GM12872 (cell line): ENCODE data around the gene MAP1LC3B2.

ENCODE experiments used
- CTCF ChIP-seq: IDR thresholded peaks from 3 replicates; pipeline ENCODE4 v1.5.1; 2011; ENCODE audit warnings: low read depth, mild to moderate bottlenecking, low read length, moderate library complexity; ENCODE audit not compliant: insufficient read depth

The MAP1LC3B2 gene

GRCh38 chr12:116562090-116562489 is 2.9 kb downstream of the MAP1LC3B2 start:
- TF ChIP-seq CTCF: no peak

DNA sequence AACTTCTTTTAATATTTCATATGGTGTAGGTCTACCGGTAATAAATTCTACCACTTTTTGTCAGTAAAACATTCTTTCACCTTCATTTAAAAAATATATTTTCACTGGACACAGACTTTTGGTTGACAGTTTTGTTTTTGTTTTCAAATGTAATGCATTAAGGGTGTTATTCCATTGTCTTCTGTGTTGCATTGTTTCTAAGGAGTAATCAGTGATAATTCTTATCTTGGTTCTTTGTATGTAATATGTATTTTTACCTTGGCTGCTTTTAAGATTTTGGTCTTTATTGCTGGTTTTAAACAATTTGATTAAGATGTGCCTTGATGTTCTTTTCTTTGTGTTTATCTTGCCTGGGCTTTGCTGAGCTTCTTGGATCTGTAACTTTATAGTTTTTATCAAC is 4.1 kb downstream of the MAP1LC3B2 start:
- no peak for TF ChIP-seq CTCF

DNA sequence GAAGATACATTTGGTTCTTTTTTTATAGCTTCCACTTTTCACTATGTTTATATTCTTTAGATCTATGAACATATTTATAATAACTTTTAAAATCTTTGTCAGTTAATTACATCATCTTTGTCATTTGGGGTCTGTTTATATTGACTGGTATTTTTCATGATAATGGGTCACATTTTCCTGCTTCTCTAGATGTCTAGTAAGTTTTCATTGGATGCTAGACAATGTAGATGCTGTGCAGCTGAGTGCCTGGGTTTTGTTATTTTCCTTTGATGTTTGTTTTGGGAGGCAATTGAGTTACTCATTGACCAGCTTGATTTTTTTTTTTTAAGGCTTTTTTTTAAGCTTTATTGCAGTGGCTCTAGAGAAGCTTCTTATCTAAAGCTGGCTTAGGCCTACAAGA is 4.9 kb downstream of the MAP1LC3B2 start:
- TF ChIP-seq CTCF: no peak

DNA sequence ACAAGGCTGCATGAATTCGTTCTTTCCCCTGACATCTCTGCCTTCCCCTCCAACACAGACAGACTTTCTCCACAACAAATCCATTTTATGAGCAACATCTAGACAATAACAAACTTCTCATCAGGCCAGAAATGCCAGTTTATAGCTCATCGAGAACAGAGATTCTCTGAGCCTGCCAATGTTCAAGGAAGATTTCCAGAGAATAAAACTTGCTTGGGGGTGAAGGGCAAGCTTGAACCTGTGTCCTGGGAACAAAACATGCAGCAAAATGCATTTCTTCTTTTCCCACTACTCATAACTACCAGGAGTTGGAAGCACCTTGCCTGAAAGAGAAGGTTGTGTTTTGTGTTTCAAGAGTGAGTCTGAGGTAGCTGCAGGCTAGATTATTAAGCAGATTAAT is 6.8 kb downstream of the MAP1LC3B2 start:
- no peak for TF ChIP-seq CTCF

- TF ChIP-seq CTCF: no peak
Measured at GRCh38 chr12:116568203-116568602, 9.0 kb downstream of the MAP1LC3B2 start.

DNA sequence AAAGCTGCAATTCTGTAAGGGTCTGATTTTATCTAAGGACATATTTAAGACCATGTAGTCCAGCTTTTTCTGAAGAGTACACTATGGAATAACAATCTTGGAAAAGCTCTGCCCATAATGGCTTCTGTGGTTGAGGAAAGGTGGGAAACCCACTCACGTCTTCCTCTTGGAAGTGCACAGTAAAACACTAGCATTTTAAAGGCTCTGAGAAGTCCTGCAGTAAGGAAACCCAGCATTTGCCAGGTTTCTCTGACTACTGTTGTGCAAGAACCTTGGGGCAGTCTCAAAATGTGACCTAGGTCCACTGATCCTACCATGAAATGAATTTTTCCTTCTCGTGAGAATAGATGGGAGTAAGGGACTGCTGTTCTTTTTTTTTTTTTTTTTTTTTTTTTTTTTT is 11.9 kb downstream of the MAP1LC3B2 start:
- TF ChIP-seq CTCF: no peak

DNA sequence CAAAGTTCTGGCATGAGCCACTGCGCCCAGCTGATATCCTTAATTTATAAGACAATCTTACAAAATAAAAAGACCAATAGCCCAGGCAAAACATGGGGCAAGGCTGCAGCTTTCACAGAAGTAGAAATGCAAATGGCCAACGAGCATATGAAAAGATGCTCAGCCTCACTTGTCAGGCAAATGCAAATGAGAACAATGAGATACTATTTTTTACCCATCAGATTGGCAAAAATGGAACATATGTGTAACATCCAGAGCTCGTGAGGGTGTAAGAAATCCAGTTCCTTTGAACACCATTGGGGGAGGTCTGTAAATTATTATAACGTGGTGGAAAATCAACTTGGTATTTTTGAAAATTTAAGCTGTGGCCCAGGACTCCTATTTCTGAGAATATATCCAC is 14.6 kb downstream of the MAP1LC3B2 start:
- TF ChIP-seq CTCF: no peak

- TF ChIP-seq CTCF: no peak
Measured at GRCh38 chr12:116577154-116577561, 18.0 kb downstream of the MAP1LC3B2 start.
